ENCODE measurements around the gene MARCHF2. TPM values are rescaled to one million over a fixed set of nuclear protein-coding genes. Genes with fewer than 3 reads are reported as not detected.

Gene MARCHF2
- total RNA-seq, 1 experiment from 2014 or later = 58.7 TPM

DNA sequence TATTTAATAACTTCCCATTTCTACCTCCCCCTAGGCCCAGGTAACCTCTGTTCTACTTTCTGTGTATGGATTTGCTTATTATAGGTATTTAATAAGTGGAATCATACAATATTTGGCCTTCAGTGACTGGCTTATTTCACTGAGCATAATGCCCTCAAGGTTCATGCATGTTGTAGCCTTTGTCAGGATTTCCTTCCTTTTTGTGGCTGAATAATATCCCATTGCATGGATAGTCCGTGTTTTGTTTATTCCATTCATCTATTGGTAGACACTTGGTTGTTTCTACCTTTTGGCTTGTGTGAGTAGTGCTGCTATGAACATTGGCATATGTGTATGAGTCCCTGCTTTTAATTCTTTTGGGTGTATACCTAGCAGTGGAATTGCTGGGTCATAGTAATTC is 41.1 kb downstream of the MARCHF2 start:
- BruUV-seq (replicated peaks) = no TSS peak

DNA sequence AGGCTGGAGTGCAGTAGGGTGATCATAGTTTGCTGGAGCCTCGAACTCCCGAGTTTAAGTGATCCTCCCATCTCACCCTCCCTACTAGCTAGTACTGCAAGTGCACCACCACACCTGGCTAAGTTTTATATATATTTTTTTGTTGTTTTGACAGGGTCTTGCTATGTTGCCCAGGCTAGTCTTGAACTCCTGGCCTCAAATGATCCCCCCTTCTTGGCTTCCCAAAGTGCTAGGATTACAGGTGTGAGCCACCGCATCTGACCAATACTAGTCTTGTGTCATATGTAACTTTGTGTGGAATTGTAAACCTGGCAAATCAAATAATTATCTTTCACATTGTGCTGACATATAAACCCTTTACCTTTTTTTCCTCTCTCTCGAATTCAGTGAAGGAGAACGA is 41.9 kb downstream of the MARCHF2 start:
- Histone ChIP-seq H4K20me1 (ENCODE audit: low read length) (peaks cover 93% of the 10 kb centered on the region), H3F3A (ENCODE audit: low read length, unreplicated experiment) (peaks cover 15% of the 10 kb centered on the region), H3K4me2 (ENCODE audit: low read length) (no peak overlapping the region), H3K9me2 (replicated peaks; ENCODE audit: low read length) (no peaks in the 10 kb centered on the region), H3K9ac (ENCODE audit: low read length) (no peak overlapping the region), H3K4me1 (ENCODE audit: insufficient read depth, low read length) (peaks cover 68% of the 10 kb centered on the region), H3K79me2 (ENCODE audit: low read length) (peaks cover 99% of the 10 kb centered on the region), H3K9me3 (ENCODE audit: low read length) (no peaks in the 10 kb centered on the region), H3K27me3 (ENCODE audit: low read length) (no peaks in the 10 kb centered on the region), H3K36me3 (ENCODE audit: low read depth, low read length) (peaks cover 61% of the 10 kb centered on the region), H2AFZ (ENCODE audit: low read length) (no peak overlapping the region), H3K27ac (ENCODE audit: low read length) (no peak overlapping the region), H3K4me3 (ENCODE audit: low read length) (no peak overlapping the region)
- intact Hi-C loops (cut with micrococcal nuclease) = loop anchor here (5.0 kb wide), 4 partner anchors 43 to 103 kb away; partner anchors contain the start of gene MARCHF2
- DNase-seq (no peak), ATAC-seq (no peak)
- CTCF ChIA-PET = no interaction called here
- TF ChIP-seq EZH2phosphoT487 (IDR thresholded peaks at IDR 0.05; ENCODE audit: borderline replicate concordance, low read length) (no peak), EZH2 (IDR thresholded peaks at IDR 0.05; ENCODE audit: low read length, unreplicated experiment) (no peak)
- TF ChIP-seq, protein P1, sequence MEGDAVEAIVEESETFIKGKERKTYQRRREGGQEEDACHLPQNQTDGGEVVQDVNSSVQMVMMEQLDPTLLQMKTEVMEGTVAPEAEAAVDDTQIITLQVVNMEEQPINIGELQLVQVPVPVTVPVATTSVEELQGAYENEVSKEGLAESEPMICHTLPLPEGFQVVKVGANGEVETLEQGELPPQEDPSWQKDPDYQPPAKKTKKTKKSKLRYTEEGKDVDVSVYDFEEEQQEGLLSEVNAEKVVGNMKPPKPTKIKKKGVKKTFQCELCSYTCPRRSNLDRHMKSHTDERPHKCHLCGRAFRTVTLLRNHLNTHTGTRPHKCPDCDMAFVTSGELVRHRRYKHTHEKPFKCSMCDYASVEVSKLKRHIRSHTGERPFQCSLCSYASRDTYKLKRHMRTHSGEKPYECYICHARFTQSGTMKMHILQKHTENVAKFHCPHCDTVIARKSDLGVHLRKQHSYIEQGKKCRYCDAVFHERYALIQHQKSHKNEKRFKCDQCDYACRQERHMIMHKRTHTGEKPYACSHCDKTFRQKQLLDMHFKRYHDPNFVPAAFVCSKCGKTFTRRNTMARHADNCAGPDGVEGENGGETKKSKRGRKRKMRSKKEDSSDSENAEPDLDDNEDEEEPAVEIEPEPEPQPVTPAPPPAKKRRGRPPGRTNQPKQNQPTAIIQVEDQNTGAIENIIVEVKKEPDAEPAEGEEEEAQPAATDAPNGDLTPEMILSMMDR (conservative IDR thresholded peaks at IDR 0.05; ENCODE audit: low read depth, low read length) = no peak
- no TSS peak for BruUV-seq (replicated peaks)
- POLR2A ChIA-PET (ENCODE audit: unreplicated experiment) = no interaction called here

More for the DNA sequence above, 41.1 kb downstream of the MARCHF2 start:
- Histone ChIP-seq H3K4me3 (ENCODE audit: low read length) (no peak overlapping the region), H4K20me1 (ENCODE audit: low read length) (peaks cover 91% of the 10 kb centered on the region), H2AFZ (ENCODE audit: low read length) (no peak overlapping the region), H3K27ac (ENCODE audit: low read length) (no peak overlapping the region), H3K79me2 (ENCODE audit: low read length) (peaks cover 99% of the 10 kb centered on the region), H3K9me2 (replicated peaks; ENCODE audit: low read length) (no peaks in the 10 kb centered on the region), H3K4me2 (ENCODE audit: low read length) (no peak overlapping the region), H3K9me3 (ENCODE audit: low read length) (no peaks in the 10 kb centered on the region), H3F3A (ENCODE audit: low read length, unreplicated experiment) (peaks cover 9% of the 10 kb centered on the region), H3K9ac (ENCODE audit: low read length) (no peak overlapping the region), H3K36me3 (ENCODE audit: low read depth, low read length) (peaks cover 61% of the 10 kb centered on the region), H3K4me1 (ENCODE audit: insufficient read depth, low read length) (peaks cover 65% of the 10 kb centered on the region), H3K27me3 (ENCODE audit: low read length) (no peaks in the 10 kb centered on the region)
- ChIA-PET POLR2A (ENCODE audit: unreplicated experiment) (no interaction called here), CTCF (no interaction called here)
- TF ChIP-seq EZH2 (IDR thresholded peaks at IDR 0.05; ENCODE audit: low read length, unreplicated experiment) (no peak), EZH2phosphoT487 (IDR thresholded peaks at IDR 0.05; ENCODE audit: borderline replicate concordance, low read length) (no peak)
- TF ChIP-seq, protein P1 (conservative IDR thresholded peaks at IDR 0.05; ENCODE audit: low read depth, low read length) = no peak
- ATAC-seq (no peak), DNase-seq (no peak)
- intact Hi-C loops (cut with micrococcal nuclease) = no loop called here

DNA sequence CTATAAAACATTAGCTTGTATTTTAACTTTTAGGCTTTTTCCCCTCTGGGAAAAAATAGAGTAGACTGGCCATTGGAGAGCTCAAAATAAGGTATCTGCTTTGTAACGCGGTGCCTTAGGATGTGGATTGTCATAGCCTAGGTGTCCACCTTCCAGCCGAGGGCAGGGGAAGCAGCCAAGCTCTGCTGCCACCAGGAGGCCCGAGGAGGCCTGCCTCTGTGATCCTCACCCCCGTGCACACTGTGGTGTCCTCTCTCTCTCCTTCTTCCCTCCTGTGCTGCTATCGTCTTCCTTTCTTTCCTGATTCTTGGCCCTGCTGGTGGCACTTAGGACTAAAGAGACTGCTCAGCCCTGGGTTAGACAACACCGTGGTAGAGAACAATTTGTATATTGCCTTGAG is 43.0 kb downstream of the MARCHF2 start:
- Histone ChIP-seq H3F3A (ENCODE audit: low read length, unreplicated experiment) (peaks cover 15% of the 10 kb centered on the region), H3K4me1 (ENCODE audit: insufficient read depth, low read length) (peaks cover 72% of the 10 kb centered on the region), H3K4me2 (ENCODE audit: low read length) (no peak overlapping the region), H3K79me2 (ENCODE audit: low read length) (peaks cover 100% of the 10 kb centered on the region), H3K9ac (ENCODE audit: low read length) (no peak overlapping the region), H3K9me2 (replicated peaks; ENCODE audit: low read length) (no peaks in the 10 kb centered on the region), H2AFZ (ENCODE audit: low read length) (no peak overlapping the region), H3K27me3 (ENCODE audit: low read length) (no peaks in the 10 kb centered on the region), H3K27ac (ENCODE audit: low read length) (no peak overlapping the region), H4K20me1 (ENCODE audit: low read length) (peaks cover 98% of the 10 kb centered on the region), H3K36me3 (ENCODE audit: low read depth, low read length) (peaks cover 70% of the 10 kb centered on the region), H3K4me3 (ENCODE audit: low read length) (no peak overlapping the region), H3K9me3 (ENCODE audit: low read length) (no peaks in the 10 kb centered on the region)
- TF ChIP-seq EZH2phosphoT487 (IDR thresholded peaks at IDR 0.05; ENCODE audit: borderline replicate concordance, low read length) (no peak), EZH2 (IDR thresholded peaks at IDR 0.05; ENCODE audit: low read length, unreplicated experiment) (no peak)
- TF ChIP-seq, protein P1 (conservative IDR thresholded peaks at IDR 0.05; ENCODE audit: low read depth, low read length) = peak; percentile 37; the same call in 1 of the 2 replicates
- no TSS peak for BruUV-seq (replicated peaks)
- intact Hi-C loops (cut with micrococcal nuclease) = loop anchor here (5.0 kb wide), 4 partner anchors 44 to 104 kb away; partner anchors contain the start of gene MARCHF2
- ChIA-PET POLR2A (ENCODE audit: unreplicated experiment) (no interaction called here), CTCF (interaction anchor here (0.8 kb wide), 1 partner anchor 32 kb away, joined by 3 read pairs; no protein-coding TSS in a partner anchor)
- ATAC-seq (no peak), DNase-seq (no peak)

Measured in PC-3 (cell line).